Muscle of arm (tissue), 14 donors: ENCODE results near the gene PCLO. TPM values are rescaled to one million over a fixed set of nuclear protein-coding genes. Genes with fewer than 3 reads are reported as not detected.

Source experiments
- DNase-seq: peaks from one replicate; pipeline ENCODE4 v3.0.0-alpha.2; 2013
- long read RNA-seq, 11 donors: transcript quantifications; one replicate each; lab custom pipeline, GENCODE V29; 2026
- polyA plus RNA-seq, 12 donors: library from polyadenylated mRNA; unstranded; fragments of 120-200 nt; gene quantifications; one replicate each; pipeline ENCODE4 v1.2.1, GENCODE V29; 2013; ENCODE audit not compliant: insufficient read length in 12 of 12

PCLO gene
- 1 to 10 TPM in 3 of 12 donors, under 1 TPM in 8, not detected in 1; 0.17 to 3.7 (median 0.57) TPM for polyA plus RNA-seq
- long read RNA-seq, donor 1, partial matches to known transcripts = 0 of 5 reads
- long read RNA-seq, donor 1, other reads (novel, unspliced or antisense) = 0 of 5 reads
- long read RNA-seq, donor 2 = 0 reads
- long read RNA-seq, donor 3 = 0 reads
- long read RNA-seq, donor 4 = 0 reads
- long read RNA-seq, donor 5 = 0 reads
- long read RNA-seq, donor 6 = 0 reads
- long read RNA-seq, donor 7 = 0 reads
- long read RNA-seq, donor 8 = 0 reads
- long read RNA-seq, donor 9 = 0 reads
- long read RNA-seq, donor 10 = 0 reads
- long read RNA-seq, donor 11 = 0 reads

- DNase-seq = peak; percentile 32
Measured at GRCh38 chr7:83162402-83163256, at the start of gene PCLO. Gene PCLO, minus strand, starts transcription at chr7:83162884. Its CDS starts 292 bp downstream, at chr7:83162592.

GRCh38 chr7:83211685-83212084 is 49.0 kb upstream of the PCLO start:
- DNase-seq = no peak

GRCh38 chr7:83210479-83210878 is 47.8 kb upstream of the PCLO start:
- no peak for DNase-seq

GRCh38 chr7:83204715-83205114 is 42.0 kb upstream of the PCLO start:
- no peak for DNase-seq

GRCh38 chr7:83201355-83201754 is 38.7 kb upstream of the PCLO start:
- DNase-seq = no peak

- no peak for DNase-seq
Measured at GRCh38 chr7:83190659-83191389, 28.1 kb upstream of the PCLO start.

GRCh38 chr7:83178796-83179195 is 16.1 kb upstream of the PCLO start:
- peak; percentile 1 for DNase-seq

- no peak for DNase-seq
Measured at GRCh38 chr7:83178066-83178465, 15.4 kb upstream of the PCLO start.

- no peak for DNase-seq
Measured at GRCh38 chr7:83173664-83174063, 11.0 kb upstream of the PCLO start.

- no peak for DNase-seq
Measured at GRCh38 chr7:83166781-83167180, 4.1 kb upstream of the PCLO start.

GRCh38 chr7:83161899-83162401 is 734 bp downstream of the PCLO start:
- DNase-seq = no peak

- no peak for DNase-seq
Measured at GRCh38 chr7:83161186-83161585, 1.5 kb downstream of the PCLO start.

GRCh38 chr7:83159731-83160130 is 3.0 kb downstream of the PCLO start:
- no peak for DNase-seq

- DNase-seq = no peak
Measured at GRCh38 chr7:83156006-83156405, 6.7 kb downstream of the PCLO start.

- no peak for DNase-seq
Measured at GRCh38 chr7:83155407-83155806, 7.3 kb downstream of the PCLO start.

GRCh38 chr7:83153419-83153818 is 9.3 kb downstream of the PCLO start:
- no peak for DNase-seq

- DNase-seq = no peak
Measured at GRCh38 chr7:83150310-83150709, 12.4 kb downstream of the PCLO start.

- no peak for DNase-seq
Measured at GRCh38 chr7:83149466-83149865, 13.2 kb downstream of the PCLO start.

- no peak for DNase-seq
Measured at GRCh38 chr7:83148776-83149175, 13.9 kb downstream of the PCLO start.

- no peak for DNase-seq
Measured at GRCh38 chr7:83143107-83143506, 19.6 kb downstream of the PCLO start.

GRCh38 chr7:83142365-83142764 is 20.3 kb downstream of the PCLO start:
- no peak for DNase-seq

- DNase-seq = no peak
Measured at GRCh38 chr7:83141927-83142326, 20.8 kb downstream of the PCLO start.
